ENCODE results near the gene MT3.

- TF ChIP-seq EZH2phosphoT487 (IDR thresholded peaks at IDR 0.05; ENCODE audit: borderline replicate concordance, low read length): no peak
- no peak for TF ChIP-seq CTCF (IDR thresholded peaks at IDR 0.05; ENCODE audit: low read depth, low read length, poor library complexity, severe bottlenecking)
Measured at GRCh38 chr16:56640076-56640475, 50.7 kb downstream of the MT3 start.

Data from DOHH2 (cell line).